Epidermal melanocyte (primary cell): ENCODE measurements around the gene PDP2.

Experiments
- DNase-seq: peaks from one replicate; pipeline ENCODE4 v3.0.0; 2011; ENCODE audit warnings: low spot score; ENCODE audit not compliant: insufficient read length

PDP2 gene

DNA sequence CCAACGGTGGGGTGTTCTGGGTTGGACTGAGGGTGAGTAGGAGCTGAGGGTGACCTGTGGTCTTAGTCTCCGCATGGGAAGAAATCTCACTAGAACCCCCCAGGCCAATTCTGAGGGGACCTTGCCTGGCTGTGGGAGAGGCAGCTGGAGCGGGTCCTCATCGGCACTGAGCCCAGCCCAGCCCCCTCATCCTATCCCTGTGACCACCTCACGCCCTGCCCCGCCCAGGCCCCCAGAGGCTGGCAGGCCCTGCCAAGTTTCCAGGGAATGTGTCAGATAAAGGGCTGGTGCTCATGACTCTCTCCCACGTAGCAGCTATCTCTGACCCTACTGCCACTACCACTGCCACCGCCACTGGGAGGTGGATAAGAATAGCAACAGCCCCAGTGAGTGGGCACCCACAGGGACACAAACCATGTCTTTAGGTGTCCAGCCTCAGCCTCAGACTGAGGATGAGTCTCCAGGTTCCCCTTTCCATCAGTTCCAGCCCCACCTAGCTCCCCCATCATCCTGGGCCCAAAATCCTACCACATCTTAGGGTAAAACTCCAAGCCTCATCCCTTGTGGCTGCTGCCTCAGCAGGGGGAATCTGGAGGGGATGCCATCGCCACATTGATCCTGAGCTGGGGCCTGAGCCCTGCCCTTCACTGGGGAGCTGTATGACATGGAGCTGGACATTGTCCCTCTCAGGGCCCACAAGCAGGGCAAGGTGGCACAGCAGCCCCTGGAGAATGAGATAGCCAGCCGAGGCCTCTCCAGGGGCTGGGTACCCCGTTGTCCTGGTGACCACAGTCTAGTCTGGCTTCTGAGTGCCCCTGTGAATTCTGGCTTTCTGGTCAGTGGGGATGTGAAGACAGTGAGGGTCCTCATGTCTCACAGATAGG is 23.5 kb downstream of the PDP2 start:
- no peak for DNase-seq

DNA sequence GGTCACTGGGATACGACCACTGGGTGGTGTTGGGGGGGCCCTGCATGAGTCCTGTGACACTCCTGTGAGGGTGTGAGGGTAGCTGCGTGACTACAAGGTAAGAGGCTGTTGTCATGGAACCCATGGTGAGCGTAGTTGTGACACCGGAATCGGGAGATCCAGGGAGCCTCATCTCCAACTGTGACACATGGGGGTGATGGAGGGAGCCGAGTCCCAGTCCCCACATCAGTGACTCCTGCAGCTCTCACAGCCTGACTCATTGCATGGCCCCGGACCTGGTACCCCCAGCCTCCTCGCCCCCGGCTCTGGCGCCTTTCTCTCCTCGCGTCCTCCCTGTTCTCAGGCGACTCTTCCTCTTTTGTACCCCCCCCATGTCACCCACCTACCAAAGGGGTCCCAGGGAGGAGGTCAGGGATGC is 24.1 kb downstream of the PDP2 start:
- no peak for DNase-seq

DNA sequence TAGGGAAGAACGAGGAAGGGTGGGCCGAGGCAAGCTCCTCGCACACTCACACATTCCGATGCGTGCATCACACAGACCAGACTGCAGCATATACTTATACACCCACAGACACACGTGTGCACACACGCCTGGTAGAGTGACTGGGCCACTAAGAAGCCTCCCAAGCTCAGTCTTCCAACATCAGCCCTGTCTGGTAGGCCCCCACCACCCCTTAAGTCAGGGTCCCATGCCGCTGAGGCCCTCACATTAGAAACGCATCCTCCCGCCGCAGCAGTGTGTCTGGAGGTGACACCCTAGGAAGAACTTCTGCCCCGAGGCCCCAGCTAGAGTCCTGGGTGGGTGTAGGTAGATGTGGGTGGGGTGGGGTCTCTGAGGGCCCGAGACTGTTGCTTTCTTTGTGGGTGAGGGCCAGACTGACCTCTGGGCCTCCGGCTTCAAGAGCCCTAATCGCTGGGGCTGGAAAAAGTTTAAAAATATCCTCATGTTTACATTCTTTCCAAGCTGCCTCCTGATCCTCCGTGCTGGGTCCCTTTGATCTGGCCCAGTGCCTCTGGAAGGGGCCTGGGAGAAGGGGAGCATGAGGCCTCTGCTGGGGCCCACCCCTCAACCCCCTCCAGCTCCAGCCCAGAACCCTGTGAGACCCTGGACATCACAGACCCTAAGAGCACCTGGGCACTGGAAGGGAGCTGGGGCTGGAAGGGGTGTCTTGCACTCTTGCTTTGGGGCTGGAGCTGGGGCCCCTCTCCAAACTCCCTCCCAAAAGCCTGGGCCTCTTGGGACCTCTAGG is 24.7 kb downstream of the PDP2 start:
- no peak for DNase-seq

DNA sequence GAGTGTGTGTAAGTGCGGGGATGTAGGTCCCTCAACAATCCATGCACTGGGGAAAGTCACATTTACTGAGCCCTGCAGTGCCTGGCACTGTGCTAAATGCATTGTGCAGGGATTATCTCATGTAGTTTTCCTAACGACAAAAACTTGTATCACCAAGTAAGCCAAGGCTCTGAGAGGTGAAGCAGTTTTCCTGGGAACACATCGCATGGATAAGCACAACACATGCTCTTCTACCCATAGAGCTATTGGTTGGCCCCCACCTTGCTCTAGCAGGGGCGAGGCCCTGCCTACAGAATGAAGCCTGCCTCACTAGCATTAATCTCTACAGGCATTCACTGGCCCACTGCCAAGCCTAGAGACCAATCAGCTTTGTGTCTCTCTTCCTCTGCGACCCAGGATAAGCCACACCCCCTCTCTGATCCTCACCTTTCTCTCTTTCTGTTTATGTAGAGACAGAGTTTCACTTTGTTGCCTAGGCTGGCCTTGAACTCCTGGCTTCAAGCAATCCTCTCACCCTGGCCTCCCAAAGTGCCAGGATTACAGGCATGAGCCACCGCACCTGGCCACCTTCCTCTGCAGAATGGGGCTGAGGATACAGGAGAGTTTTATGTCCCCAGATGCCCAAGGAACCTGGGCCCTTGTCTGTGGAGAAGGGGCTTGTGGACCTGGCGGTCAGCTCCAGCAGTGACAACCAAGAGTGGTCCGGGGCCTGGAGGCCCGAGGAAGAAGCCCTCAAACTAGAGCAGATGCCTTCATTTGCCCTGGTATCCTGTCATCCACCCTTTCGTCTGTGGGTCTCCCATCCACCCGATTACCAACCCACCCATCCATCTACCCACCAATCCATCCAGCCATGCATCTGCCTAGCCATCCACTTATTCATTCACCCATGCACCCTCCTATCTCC is 25.6 kb downstream of the PDP2 start:
- no peak for DNase-seq

DNA sequence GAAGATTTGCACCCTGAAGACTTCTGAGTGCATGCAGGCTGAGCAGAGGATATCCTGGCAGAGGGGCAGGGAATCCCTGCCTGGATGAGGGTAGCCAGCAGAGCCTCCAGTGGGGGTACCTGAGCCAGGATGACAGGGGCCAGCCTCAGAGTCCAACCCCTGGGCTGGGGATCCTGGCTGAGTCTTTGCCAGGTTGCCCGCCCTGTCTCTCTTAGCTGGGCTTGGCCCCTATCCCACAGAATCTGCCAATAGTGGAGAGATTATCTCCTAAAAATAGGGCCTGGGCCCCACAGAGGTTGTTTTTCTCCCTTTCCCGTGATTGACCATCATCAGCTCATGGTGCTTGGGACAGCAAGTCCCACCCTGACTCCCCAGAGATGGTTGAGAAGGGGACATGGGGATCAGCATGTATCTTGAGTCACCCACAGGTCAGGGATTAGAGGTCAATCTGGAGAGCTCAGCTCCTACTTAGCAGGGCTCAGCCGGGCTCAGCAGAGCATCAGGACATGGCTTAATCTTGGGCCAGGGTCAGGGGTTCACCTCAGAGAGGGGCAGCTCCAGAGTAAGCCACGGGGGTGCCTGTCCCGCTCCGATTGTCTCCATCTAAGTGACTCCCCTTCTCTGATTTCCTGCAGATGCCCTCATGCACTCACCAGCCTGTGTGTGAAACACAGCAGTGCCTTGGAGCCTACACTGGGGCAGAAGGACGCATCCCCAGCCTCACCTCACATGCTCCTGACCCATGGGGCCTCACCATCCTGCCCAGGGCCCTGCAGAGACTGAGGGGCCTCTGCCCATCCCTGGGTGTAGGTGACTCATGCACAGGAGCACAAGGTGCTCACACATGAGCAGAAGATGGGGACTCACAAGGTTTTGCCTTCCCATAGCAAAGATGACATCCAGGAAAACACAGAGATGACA is 26.9 kb downstream of the PDP2 start:
- no peak for DNase-seq

DNA sequence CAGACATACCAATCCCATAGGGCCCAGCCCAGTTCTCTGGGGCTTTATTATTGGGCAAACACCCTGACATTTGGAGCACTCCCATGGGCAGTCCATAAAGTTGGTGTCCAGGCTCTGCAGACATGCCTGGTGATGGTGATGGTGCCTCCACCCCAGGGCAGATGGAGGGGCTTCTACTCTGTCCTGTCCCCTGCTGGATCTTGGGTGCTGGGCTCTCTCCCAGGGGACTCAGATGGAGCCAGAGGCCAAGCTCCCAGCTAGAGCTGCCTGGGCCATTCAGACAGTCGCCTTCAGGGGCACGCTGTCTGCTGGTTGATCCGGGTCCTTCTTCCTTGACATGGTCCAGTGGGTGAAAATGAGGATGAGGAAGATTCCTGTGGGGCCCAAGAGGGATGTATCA is 27.8 kb downstream of the PDP2 start:
- DNase-seq = no peak

DNA sequence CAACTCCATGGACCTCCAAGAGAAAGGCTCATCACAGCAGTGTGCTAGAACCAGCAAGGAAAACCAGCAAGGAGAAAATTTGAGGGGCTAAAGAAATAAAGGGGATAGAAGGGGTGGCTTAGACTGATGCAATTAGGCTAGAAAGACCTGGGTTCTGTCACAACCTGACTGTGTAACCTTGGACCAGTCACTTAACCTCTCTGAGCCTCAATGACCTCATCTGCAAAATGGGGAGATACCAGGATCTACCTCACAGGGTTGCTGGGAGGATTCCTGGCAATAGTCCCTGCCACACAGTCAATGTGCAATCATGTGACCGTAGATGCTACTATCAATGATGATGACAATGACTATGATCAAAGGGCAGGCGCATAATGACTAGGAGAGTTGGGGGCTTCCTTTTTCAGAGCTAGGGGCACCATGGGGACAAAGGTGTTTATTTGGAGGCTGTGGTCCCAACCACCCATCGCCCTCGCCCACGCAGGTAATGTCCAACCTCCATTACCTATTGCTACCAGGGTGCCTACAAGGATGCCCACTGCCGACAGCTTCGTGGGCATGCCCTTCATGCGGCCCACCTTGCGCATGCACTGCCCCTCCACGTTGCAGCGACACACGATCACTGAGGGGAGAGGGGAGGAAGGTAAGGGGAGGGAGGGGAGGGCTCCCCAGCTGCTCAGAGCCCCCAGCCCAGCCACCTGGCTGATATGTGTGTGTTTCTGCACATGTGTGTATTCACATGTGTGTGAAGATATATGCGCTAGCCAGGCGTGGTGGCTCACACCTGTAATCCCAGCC is 28.6 kb downstream of the PDP2 start:
- no peak for DNase-seq

DNA sequence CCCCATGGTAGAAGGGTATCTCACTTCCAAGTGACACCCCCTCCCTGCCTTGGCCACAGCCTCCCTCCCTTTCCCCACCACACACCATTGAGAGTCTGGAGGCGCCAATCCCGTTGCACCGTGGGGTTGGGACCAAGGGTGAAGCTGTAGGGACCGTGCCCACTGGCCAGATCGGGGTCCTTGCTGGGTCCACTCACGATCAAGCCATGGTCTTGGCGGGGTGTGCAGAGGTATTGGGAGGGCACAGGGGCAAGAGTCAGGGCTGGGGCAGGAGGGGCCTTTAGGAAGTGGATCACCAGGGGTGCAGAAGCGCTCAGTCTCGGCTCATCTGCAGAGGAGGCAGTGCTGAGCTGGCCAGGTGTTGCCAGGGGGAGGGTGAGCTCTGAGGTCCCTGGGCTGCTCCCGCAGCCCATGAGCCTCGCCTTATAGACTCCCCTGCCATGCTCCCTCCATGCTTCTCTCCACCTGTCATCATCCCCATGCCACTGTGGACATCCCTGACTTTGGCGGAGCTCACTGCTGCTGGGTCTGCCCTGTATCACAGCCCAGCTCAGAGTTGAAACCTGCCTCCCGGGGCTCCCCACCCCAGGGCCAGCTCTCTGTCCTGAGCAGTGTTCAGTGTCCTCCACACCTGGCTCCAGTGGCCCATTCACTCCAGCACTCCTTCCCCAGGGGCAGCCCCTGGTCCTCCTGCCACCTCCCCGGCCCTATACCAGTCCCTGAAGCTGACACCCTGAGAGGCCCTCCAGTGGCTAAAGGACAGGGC is 30.0 kb downstream of the PDP2 start:
- DNase-seq = no peak

DNA sequence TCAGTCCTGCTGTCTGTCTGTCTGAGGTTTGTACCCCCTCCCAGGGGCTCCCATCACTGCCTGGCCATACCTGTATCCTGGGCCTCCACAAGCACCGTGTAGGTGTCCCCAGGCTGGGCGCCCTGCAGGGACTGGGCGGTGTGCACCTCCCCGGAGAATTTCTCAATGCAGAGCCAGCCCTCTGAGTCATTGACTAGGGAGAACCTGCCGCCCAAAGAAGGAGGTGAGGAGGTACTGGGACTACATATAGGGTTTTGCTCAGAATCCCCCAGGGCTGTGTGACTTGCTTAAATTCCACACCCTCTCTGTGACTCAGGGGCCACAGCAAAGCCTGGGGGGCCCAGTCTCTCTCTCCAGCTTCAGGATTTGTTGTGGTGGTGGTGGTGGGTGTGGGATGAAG is 30.8 kb downstream of the PDP2 start:
- DNase-seq = no peak

DNA sequence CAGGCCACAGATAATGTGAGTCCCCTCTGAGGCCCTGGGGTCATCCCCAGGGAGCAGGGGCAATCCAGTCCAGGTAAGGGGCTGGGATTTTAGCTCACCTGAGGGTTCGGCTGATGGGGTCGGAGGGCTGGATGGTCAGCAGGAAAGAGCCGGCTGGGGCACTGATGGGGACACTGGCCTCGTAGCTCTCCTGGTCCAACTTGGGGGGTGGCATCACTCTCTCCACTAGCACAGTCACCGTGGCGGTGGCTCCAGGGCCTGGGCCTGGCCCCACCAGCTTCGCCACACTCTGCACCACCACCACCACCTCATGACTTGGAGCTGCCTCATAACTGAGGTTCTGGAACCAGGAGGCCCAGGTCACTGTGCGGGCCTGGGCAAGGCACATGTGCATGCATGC is 31.5 kb downstream of the PDP2 start:
- no peak for DNase-seq

DNA sequence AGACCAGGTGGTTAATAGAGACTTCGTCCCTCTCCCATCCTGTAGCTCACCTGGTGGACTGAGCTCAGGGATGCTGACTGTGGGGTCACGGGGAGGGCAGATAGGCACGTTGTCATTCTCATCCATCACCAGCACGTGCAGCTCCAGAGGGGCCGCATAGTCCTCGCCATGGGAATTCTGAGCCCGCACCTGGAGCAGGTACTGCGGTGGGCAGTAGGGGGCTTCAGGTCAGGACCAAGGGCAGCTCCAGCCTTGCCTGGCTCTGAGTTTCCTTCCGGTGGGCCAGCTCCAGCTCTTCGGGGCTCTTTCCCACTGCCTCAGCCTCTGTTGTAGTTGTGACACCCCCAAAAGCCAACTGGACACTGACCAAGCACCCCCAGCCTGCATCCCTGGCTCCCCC is 32.8 kb downstream of the PDP2 start:
- no peak for DNase-seq

DNA sequence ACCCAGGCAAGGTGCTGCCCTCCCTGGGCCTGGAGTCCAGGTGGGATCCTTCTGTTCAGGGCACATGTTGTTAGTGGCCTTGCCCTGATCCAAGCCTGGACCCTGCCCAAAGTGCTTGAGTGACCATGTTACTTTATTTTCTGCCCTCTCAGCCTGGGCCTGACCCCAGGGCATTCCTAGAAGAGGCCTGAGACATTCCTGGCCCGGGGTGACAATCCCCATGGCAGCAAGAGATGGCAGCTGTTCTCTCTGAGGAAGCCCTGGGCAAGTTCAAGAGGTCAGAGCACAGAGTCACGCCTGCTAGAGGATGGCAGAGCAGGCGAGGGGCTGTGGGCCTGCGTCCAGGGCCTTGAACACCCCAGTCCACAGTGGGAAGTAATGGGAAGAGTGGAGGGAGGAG is 33.4 kb downstream of the PDP2 start:
- DNase-seq = no peak

DNA sequence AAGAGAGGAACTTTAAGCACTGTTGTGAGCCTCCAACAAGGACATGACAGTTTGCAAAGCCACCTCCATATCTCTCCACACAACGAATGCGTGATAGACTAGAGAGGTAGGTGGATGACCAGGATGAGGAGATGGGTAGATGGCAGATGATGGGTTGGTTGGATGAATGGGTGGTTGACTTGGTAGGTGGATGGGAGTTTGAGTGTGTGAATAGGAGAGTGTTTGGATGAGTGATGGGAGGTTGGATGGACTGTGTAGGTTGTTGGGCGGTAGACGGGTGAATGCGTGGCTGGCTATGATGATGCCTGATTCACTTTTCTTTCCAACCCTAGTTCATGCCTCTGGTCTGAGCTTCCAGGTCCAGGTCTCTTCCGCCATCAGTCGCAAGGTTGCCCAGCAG is 34.2 kb downstream of the PDP2 start:
- no peak for DNase-seq

DNA sequence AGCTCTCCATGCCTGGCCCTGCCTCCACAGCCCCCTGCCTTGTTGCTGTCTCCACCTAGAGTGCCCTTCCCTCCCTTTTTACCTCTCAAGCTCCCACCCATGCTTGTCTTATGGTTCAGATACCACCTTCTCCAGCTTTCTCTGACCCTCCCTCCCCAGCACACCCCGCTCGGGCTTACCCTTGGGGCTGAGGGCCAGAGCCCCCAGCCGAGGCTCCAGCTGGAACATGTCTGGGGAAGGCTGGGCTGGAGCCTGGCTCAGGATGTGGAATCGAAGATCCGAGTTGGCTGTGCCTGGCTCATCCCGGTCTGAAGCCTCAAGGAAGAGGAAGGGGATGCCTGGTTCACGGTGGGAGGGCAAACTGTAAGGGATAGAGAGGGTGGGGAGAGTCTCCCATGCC is 34.7 kb downstream of the PDP2 start:
- no peak for DNase-seq

DNA sequence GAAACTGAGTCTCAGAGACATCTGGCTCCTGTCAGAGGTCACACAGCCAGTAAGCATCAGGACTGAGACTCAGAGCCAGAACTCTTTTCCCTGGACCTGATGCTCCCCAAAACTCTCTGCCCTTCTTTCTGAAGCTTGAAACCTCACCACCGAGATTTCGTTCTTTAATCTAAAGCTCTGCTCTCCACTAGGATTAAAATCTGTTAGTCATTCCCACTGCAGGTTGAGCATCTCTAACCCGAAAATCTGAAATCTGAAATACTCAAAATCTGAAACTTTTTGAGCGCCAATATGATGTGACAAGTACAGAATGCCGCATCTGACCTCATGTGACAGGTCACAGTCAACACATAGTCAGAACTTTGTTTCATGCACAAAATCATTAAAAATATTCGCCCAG is 36.2 kb downstream of the PDP2 start:
- DNase-seq = no peak

DNA sequence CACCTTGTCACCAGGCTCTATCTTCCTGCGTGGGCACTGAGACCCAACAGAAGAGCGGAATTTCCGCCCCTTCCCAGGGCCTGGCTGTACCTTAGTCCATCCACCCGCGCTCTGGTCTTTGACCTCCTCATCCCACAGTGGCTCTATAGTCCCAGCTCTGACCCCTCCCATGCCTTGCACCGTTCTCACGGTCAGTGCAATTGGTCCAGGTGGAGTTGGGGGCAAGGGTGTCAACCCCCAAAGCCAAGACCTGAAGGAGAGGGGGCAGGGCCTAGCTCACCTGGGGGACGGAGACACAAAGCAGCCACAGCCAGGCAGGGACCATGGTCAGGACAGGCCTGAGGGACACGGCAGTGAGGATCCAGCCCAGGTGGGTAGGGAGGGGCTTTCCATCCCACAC is 37.4 kb downstream of the PDP2 start:
- no peak for DNase-seq

DNA sequence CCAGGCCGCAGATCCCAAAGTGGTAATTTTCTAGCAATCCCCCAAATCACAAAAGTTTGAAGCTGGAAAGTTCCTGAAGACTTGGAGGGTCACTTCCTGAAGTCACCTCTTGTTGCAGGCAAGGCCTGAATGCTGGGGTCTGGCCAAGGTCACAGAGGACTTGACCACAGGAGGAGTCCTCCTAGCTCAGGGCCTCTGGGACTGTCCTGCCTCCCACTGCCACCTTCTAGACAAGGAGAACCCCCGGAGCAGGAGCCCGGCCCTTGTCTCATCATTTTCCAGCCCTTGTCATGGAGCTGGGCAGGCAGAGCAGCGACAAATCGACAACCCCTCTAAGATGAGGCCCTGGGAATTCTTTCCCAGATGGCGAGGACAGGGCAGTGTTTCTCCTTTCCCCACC is 38.0 kb downstream of the PDP2 start:
- no peak for DNase-seq

DNA sequence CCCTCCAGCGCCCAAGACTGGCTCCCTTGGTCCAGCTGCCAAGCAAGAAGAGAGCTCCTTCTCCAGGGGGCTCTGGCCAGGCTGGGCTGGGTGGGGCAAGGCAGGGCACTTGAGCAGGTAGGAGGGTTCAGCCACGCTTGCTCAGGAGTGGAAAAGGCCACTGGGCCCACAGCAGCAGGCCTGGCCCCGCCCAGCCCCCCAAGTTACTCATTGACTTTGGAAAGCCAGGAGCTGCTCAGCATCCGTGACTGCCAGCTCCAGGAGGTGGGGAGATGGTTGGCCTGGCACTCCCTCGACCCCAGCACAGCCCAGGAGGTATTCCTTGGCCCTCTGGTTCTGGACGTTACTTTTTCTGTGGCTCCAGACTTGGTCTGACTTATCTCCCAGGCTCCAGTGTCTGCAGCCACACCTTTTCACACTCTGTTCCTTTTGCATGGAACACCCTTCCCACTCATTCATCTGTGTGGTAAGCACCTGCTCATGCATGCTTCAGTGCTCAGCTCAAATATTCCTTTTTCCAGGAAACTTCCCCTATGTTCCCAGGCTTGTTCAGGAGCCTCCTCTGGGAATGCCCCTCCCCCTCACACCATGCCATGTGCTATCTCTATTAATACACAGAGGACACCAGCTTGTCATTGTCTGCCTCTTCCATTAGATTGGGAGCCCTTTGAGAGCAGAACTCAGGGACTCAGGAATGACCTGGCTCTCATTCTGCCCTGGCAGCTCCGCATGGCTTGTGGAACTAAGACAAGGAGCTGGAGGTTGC is 38.7 kb downstream of the PDP2 start, which contains the start of gene CDH16:
TSS of gene CDH16 (minus strand) at position 83 of the 766 bp plus-strand sequence. CDS start 820 bp downstream, outside the sequence.
- no peak for DNase-seq
